ENCODE results near the gene MACROH2A1. TPM values are rescaled to one million over a fixed set of nuclear protein-coding genes. Genes with fewer than 3 reads are reported as not detected.

Gene MACROH2A1
- total and polyA plus RNA-seq, 7 experiments from 2014 or later = 109 to 288 (median 133) TPM

GRCh38 chr5:135340568-135340967 lies 58.5 kb downstream of the MACROH2A1 start:
- Mint-ChIP-seq H3K36me3 (peaks cover 7 to 51% (median 19%) of the 10 kb centered on the region in 5 donors), H3K4me1 (peaks cover 0 to 3% (median 0%) of the 10 kb centered on the region in 7 donors), H3K4me3 (no peak overlapping the region), H3K9me3 (peaks cover 0 to 2% (median 0%) of the 10 kb centered on the region in 11 donors), H3K27me3 (no peaks in the 10 kb centered on the region), H3K27ac (peak overlapping the region in 1 of 9 donors; percentile 51)
- intact Hi-C loops (cut with micrococcal nuclease) = no loop called here
- H3K27ac ChIP-seq (ENCODE audit: low read depth, low read length) = no peak overlapping the region
- no peaks in the 10 kb centered on the region for H3K4me1 ChIP-seq (ENCODE audit: control insufficient read depth in 2 of 2, insufficient read depth in 2 of 2, low read length in 2 of 2)
- peaks cover 10 to 100% (median 14%) of the 10 kb centered on the region in 3 experiments for H3K36me3 ChIP-seq (ENCODE audit: control insufficient read depth in 2 of 3, insufficient read depth in 3 of 3, low read length in 3 of 3)
- no peaks in the 10 kb centered on the region for H3K27me3 ChIP-seq (ENCODE audit: control insufficient read depth in 2 of 2, insufficient read depth in 2 of 2, low read length in 2 of 2)
- no peak for ATAC-seq
- POLR2A ChIA-PET = interaction anchor here (1.6 kb wide), 1 partner anchor 15 kb away, joined by 4 read pairs; no protein-coding TSS in a partner anchor
- no peaks in the 10 kb centered on the region for H3K9me3 ChIP-seq (ENCODE audit: control insufficient read depth in 2 of 3, low read length in 3 of 3)
- CTCF ChIA-PET = no interaction called here
- H3K4me3 ChIP-seq (ENCODE audit: low read length) = no peak overlapping the region
- DNase-seq = no peak

GRCh38 chr5:135339623-135340022 lies 59.4 kb downstream of the MACROH2A1 start:
- Mint-ChIP-seq H3K9me3 (no peaks in the 10 kb centered on the region), H3K27ac (peak overlapping the region in 1 of 9 donors; percentile 4), H3K27me3 (no peaks in the 10 kb centered on the region), H3K36me3 (peaks cover 0 to 47% (median 14%) of the 10 kb centered on the region in 5 donors), H3K4me3 (no peak overlapping the region), H3K4me1 (peaks cover 0 to 11% (median 0%) of the 10 kb centered on the region in 7 donors)
- Histone ChIP-seq H3K4me1 (ENCODE audit: control insufficient read depth in 2 of 2, insufficient read depth in 2 of 2, low read length in 2 of 2) (no peaks in the 10 kb centered on the region), H3K9me3 (ENCODE audit: control insufficient read depth in 2 of 3, low read length in 3 of 3) (no peaks in the 10 kb centered on the region), H3K27me3 (ENCODE audit: control insufficient read depth in 2 of 2, insufficient read depth in 2 of 2, low read length in 2 of 2) (no peaks in the 10 kb centered on the region), H3K27ac (ENCODE audit: low read depth, low read length) (no peak overlapping the region), H3K36me3 (ENCODE audit: control insufficient read depth in 2 of 3, insufficient read depth in 3 of 3, low read length in 3 of 3) (peaks cover 7 to 100% (median 11%) of the 10 kb centered on the region in 3 experiments), H3K4me3 (ENCODE audit: low read length) (no peak overlapping the region)
- CTCF ChIA-PET = no interaction called here
- ATAC-seq (no peak), DNase-seq (no peak)
- intact Hi-C loops (cut with micrococcal nuclease) = no loop called here
- POLR2A ChIA-PET = interaction anchor here (1.6 kb wide), 1 partner anchor 14 kb away, joined by 4 read pairs; no protein-coding TSS in a partner anchor

- H3K27ac Mint-ChIP-seq = peak overlapping the region in 1 of 9 donors; percentile 39
- ChIA-PET POLR2A (interaction anchor here (1.6 kb wide), 1 partner anchor 14 kb away, joined by 4 read pairs; no protein-coding TSS in a partner anchor), CTCF (no interaction called here)
- peaks cover 0 to 11% (median 0%) of the 10 kb centered on the region in 7 donors for H3K4me1 Mint-ChIP-seq
- peaks cover 7 to 95% (median 11%) of the 10 kb centered on the region in 3 experiments for H3K36me3 ChIP-seq (ENCODE audit: control insufficient read depth in 2 of 3, insufficient read depth in 3 of 3, low read length in 3 of 3)
- intact Hi-C loops (cut with micrococcal nuclease) = no loop called here
- H3K9me3 Mint-ChIP-seq = no peaks in the 10 kb centered on the region
- no peak overlapping the region for H3K4me3 ChIP-seq (ENCODE audit: low read length)
- H3K27ac ChIP-seq (ENCODE audit: low read depth, low read length) = no peak overlapping the region
- DNase-seq (no peak), ATAC-seq (no peak)
- no peaks in the 10 kb centered on the region for H3K4me1 ChIP-seq (ENCODE audit: control insufficient read depth in 2 of 2, insufficient read depth in 2 of 2, low read length in 2 of 2)
- no peak overlapping the region for H3K4me3 Mint-ChIP-seq
- H3K27me3 ChIP-seq (ENCODE audit: control insufficient read depth in 2 of 2, insufficient read depth in 2 of 2, low read length in 2 of 2) = no peaks in the 10 kb centered on the region
- H3K36me3 Mint-ChIP-seq = peaks cover 0 to 46% (median 14%) of the 10 kb centered on the region in 5 donors
- no peaks in the 10 kb centered on the region for H3K27me3 Mint-ChIP-seq
- H3K9me3 ChIP-seq (ENCODE audit: control insufficient read depth in 2 of 3, low read length in 3 of 3) = no peaks in the 10 kb centered on the region
These were observed 59.8 kb downstream of the MACROH2A1 start for GRCh38 chr5:135339189-135339588.

GRCh38 chr5:135337064-135337463 lies 62.0 kb downstream of the MACROH2A1 start:
- peaks cover 0 to 11% (median 0%) of the 10 kb centered on the region in 7 donors for H3K4me1 Mint-ChIP-seq
- Histone ChIP-seq H3K4me1 (ENCODE audit: control insufficient read depth in 2 of 2, insufficient read depth in 2 of 2, low read length in 2 of 2) (no peaks in the 10 kb centered on the region), H3K4me3 (ENCODE audit: low read length) (no peak overlapping the region), H3K27ac (ENCODE audit: low read depth, low read length) (no peak overlapping the region), H3K27me3 (ENCODE audit: control insufficient read depth in 2 of 2, insufficient read depth in 2 of 2, low read length in 2 of 2) (no peaks in the 10 kb centered on the region), H3K9me3 (ENCODE audit: control insufficient read depth in 2 of 3, low read length in 3 of 3) (no peaks in the 10 kb centered on the region), H3K36me3 (ENCODE audit: control insufficient read depth in 2 of 3, insufficient read depth in 3 of 3, low read length in 3 of 3) (peaks cover 0 to 75% (median 3%) of the 10 kb centered on the region in 3 experiments)
- ATAC-seq = no peak
- H3K36me3 Mint-ChIP-seq = peaks cover 0 to 32% (median 6%) of the 10 kb centered on the region in 5 donors
- H3K4me3 Mint-ChIP-seq = no peak overlapping the region
- ChIA-PET POLR2A (no interaction called here), CTCF (no interaction called here)
- H3K27me3 Mint-ChIP-seq = no peaks in the 10 kb centered on the region
- peak overlapping the region in 1 of 9 donors; percentile 17 for H3K27ac Mint-ChIP-seq
- no peak for DNase-seq
- no peaks in the 10 kb centered on the region for H3K9me3 Mint-ChIP-seq
- intact Hi-C loops (cut with micrococcal nuclease) = no loop called here

- H3K36me3 Mint-ChIP-seq = peaks cover 0 to 30% (median 0%) of the 10 kb centered on the region in 5 donors
- H3K4me3 ChIP-seq (ENCODE audit: low read length) = no peak overlapping the region
- H3K4me1 Mint-ChIP-seq = peaks cover 0 to 15% (median 0%) of the 10 kb centered on the region in 7 donors
- H3K27ac ChIP-seq (ENCODE audit: low read depth, low read length) = no peak overlapping the region
- H3K27me3 ChIP-seq (ENCODE audit: control insufficient read depth in 2 of 2, insufficient read depth in 2 of 2, low read length in 2 of 2) = no peaks in the 10 kb centered on the region
- ATAC-seq (no peak), DNase-seq (no peak)
- H3K9me3 Mint-ChIP-seq = no peaks in the 10 kb centered on the region
- H3K4me1 ChIP-seq (ENCODE audit: control insufficient read depth in 2 of 2, insufficient read depth in 2 of 2, low read length in 2 of 2) = no peaks in the 10 kb centered on the region
- peaks cover 0 to 66% (median 3%) of the 10 kb centered on the region in 3 experiments for H3K36me3 ChIP-seq (ENCODE audit: control insufficient read depth in 2 of 3, insufficient read depth in 3 of 3, low read length in 3 of 3)
- no peaks in the 10 kb centered on the region for H3K9me3 ChIP-seq (ENCODE audit: control insufficient read depth in 2 of 3, low read length in 3 of 3)
- H3K27ac Mint-ChIP-seq = peak overlapping the region in 2 of 9 donors; percentile 27 to 41
- no peak overlapping the region for H3K4me3 Mint-ChIP-seq
- POLR2A ChIA-PET = interaction anchor here (1.0 to 1.3 kb wide), 2 partner anchors 10 to 576 kb away, joined by 3 to 4 read pairs; partner anchors contain the start of gene DDX46
- CTCF ChIA-PET = interaction anchor here (1.1 kb wide), 1 partner anchor 10 kb away, joined by 3 read pairs; no protein-coding TSS in a partner anchor
- intact Hi-C loops (cut with micrococcal nuclease) = no loop called here
- no peaks in the 10 kb centered on the region for H3K27me3 Mint-ChIP-seq
These were observed 63.8 kb downstream of the MACROH2A1 start for GRCh38 chr5:135335031-135335828.

GRCh38 chr5:135333732-135334515 lies 65.1 kb downstream of the MACROH2A1 start:
- ATAC-seq (no peak), DNase-seq (no peak)
- H3K27me3 Mint-ChIP-seq = no peaks in the 10 kb centered on the region
- POLR2A ChIA-PET = interaction anchor here (1.0 kb wide), 1 partner anchor 575 kb away, joined by 3 read pairs; the partner anchor contains the start of gene DDX46
- H3K27ac Mint-ChIP-seq = peak overlapping the region in 3 of 9 donors; percentile 15 to 66 (median 33)
- H3K36me3 Mint-ChIP-seq = peaks cover 0 to 33% (median 0%) of the 10 kb centered on the region in 5 donors
- H3K9me3 Mint-ChIP-seq = no peaks in the 10 kb centered on the region
- H3K36me3 ChIP-seq (ENCODE audit: control insufficient read depth in 2 of 3, insufficient read depth in 3 of 3, low read length in 3 of 3) = peaks cover 0 to 55% (median under 1%) of the 10 kb centered on the region in 3 experiments
- intact Hi-C loops (cut with micrococcal nuclease) = loop anchor here (2.0 to 5.0 kb wide), 3 partner anchors 395 to 595 kb away; partner anchors contain the start of gene CAMLG (in 1 of the 2)
- no peaks in the 10 kb centered on the region for H3K9me3 ChIP-seq (ENCODE audit: control insufficient read depth in 2 of 3, low read length in 3 of 3)
- H3K4me1 Mint-ChIP-seq = peaks cover 0 to 20% (median 0%) of the 10 kb centered on the region in 7 donors
- no peak overlapping the region for H3K27ac ChIP-seq (ENCODE audit: low read depth, low read length)
- H3K4me3 Mint-ChIP-seq = no peak overlapping the region
- CTCF ChIA-PET = interaction anchor here (0.8 to 2.5 kb wide), 3 partner anchors 12 to 142 kb away, joined by 3 to 9 read pairs (median 6); no protein-coding TSS in a partner anchor
- no peaks in the 10 kb centered on the region for H3K27me3 ChIP-seq (ENCODE audit: control insufficient read depth in 2 of 2, insufficient read depth in 2 of 2, low read length in 2 of 2)
- no peak overlapping the region for H3K4me3 ChIP-seq (ENCODE audit: low read length)
- no peaks in the 10 kb centered on the region for H3K4me1 ChIP-seq (ENCODE audit: control insufficient read depth in 2 of 2, insufficient read depth in 2 of 2, low read length in 2 of 2)

All from naive thymus-derived CD4-positive, alpha-beta T cell (primary cell).